ENCODE results near the gene IRAK3.
A peak's percentile ranks its signal among the peaks of the same experiment; 100 is the strongest.

The IRAK3 gene, protein sequence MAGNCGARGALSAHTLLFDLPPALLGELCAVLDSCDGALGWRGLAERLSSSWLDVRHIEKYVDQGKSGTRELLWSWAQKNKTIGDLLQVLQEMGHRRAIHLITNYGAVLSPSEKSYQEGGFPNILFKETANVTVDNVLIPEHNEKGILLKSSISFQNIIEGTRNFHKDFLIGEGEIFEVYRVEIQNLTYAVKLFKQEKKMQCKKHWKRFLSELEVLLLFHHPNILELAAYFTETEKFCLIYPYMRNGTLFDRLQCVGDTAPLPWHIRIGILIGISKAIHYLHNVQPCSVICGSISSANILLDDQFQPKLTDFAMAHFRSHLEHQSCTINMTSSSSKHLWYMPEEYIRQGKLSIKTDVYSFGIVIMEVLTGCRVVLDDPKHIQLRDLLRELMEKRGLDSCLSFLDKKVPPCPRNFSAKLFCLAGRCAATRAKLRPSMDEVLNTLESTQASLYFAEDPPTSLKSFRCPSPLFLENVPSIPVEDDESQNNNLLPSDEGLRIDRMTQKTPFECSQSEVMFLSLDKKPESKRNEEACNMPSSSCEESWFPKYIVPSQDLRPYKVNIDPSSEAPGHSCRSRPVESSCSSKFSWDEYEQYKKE

DNA sequence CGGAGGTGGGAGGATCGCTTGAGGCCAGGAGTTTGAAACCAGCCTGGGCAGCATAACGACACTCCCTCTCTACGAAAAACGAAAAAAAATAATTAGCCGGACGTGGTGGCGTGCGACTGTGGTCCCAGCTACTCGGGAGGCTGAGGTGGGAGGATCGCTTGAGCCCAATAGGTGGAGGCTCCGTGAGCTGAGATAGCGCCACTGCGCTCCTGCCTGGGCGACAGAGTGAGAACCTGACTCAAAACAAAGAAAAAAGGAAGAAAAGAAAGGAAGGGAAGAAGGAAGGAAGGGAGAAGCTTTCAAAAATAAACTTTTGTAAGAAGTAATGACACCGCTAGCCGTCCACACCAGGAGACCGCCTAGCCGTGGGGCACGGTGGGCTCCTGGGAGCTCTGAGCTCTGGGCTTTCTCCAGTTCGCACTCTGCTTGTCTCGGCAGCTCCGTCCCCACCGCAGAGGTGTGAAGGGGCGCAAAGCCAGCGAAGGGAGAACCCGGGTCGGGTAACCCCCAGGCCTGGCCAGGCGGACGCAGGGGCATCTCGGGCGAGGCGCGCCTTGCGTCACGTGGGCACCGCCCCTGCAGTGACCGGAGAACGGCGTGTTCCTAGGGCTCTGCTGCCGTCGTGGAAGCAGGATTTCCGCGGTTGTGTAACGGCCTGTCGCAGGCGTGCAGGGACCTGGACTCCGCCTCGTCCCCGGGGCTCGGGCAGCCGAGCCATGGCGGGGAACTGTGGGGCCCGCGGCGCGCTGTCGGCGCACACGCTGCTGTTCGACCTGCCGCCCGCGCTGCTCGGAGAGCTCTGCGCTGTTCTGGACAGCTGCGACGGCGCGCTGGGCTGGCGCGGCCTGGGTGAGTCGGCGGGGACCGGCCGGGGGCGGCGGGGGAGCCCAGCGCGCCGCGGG, at the start of gene IRAK3:
TSS of gene IRAK3 (plus strand) at position 631 of the 902 bp plus-strand sequence. CDS start at position 717, 86 bp downstream.
- DNase-seq, result peak; percentile 53

DNA sequence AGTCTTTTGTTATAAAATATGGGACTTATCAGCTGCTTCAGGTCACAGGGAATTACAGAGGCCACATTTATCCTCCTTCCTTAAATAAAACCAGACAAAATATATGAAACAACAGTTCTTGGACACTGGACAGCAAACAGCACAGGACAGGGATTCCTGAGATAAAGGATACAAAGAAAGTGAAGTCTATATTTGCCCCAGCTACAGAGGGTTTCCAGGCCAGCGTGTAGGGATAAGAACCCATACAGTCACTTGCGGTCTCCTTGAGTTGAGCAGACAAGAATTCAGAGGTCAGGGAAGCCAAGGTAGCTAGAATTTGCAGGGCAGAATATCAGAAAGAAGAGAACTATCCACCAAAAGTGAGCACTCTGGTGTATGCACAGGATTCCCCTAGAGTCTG, 49.7 kb upstream of the IRAK3 start:
- no peak for DNase-seq

DNA sequence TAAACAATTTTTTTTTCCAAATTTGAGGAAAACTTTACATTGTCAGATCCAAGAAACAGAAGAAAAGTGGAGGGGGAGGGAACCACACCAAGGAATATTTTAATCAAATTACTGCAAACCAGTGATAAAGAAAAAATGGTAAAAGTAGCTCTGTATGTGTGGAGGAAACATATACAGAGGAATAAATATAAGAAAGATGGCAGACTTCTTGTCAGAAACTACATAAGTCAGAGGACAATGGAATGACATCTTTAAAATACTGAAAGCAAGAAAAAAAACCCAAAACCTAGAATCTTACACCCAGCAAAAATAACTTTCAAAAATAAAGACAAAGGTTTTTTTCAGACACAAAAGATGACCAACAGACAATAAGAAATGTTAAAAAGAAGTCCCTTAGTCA, 48.3 kb upstream of the IRAK3 start:
- DNase-seq, result no peak

DNA sequence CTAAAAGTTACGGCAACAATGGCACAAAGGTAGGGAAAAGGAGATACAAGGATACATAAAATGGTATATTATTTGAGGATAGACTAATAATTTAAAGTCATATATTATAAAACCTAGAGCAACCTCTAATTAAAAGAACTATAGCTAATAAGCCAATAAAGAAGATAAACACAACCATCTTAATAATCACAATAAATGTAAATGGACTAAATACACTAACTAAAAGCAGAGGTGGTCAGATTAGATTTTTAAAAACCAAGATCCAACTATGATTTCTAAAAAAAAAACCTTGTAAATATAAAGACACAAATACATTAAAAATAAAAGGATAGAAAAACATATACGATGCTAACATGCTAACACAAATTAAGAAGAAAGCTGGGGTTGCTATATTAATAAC, 47.7 kb upstream of the IRAK3 start:
- DNase-seq, result no peak

DNA sequence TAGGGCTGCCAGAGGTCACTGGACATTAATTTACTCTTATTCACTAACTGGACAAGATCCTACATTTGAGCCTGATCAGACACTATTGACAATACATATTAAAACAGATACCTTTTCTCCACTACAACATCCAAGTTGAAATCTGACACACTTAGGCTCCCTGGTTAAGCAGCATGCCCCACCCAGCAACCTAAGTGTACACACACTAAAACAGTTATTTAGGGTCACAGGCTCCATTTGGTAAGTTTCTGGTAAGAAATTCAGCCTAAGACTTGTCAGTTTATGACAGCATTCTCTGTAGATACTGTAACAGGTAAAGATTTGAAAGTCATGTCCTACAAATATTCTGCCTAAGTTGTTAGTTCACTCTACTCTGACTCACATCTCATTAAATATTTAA, 46.2 kb upstream of the IRAK3 start:
- no peak for DNase-seq

DNA sequence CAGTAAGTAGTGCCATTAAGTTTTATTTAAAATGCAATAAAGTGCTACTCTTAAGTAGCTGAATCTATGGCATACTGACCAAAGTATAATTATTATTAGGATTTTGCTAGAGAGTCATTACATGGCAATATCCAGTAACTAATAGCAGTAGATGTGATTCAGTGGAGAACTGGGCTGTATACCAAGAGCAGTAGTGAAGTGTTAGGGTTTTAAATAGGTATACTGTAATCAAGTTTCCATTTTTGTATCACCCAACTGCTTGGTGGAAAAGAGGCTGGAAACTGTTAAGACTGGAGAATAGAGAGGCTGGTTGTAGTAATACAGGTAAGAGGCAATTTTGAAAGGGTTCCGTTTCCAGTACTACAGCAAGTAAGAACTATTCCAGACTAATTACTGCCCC, 45.1 kb upstream of the IRAK3 start:
- DNase-seq, result no peak

DNA sequence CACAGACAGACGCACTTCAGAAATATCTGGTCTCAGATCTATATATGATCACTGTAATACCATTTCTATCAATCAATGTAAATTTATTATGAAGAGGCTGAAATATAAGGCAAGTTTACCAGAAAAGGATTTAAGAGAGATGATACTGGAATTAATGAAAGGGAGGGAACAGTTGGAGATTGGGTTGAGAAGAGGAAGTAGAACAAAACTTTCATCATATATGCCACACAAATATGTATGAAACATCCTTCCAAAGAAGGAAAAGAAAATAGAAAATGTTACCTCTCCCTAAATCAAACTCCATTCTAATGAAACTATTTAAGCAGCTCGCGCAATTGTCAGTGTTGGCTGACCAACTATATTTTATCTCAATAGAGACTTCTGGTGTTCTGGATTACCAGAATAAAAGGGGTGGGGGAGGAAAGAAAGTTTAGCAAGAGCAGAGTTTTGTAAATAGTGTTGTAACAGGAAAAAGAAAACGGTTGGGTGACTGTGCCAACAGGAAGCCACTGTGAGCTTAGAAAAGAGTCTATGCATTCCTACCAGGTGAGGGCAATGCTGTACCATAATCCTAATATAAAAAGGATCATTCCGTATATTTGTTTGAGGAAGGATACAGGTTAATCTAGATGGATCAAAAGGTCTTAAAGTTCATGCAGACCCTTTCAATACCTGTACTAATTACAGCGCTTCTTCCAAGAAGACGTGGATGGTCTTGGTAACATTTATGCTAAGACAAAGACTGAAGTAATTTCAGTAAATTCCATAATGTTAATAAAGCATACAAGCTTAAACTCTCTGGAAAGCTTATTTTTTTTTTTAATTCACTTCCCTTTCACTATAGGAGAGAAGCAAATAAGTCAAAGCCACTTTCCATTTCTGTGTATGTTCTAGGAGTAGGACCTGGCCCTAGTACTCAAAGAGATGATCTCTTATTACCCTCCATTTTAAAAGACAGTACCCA, 43.9 kb upstream of the IRAK3 start:
- peak; percentile 78 for DNase-seq

DNA sequence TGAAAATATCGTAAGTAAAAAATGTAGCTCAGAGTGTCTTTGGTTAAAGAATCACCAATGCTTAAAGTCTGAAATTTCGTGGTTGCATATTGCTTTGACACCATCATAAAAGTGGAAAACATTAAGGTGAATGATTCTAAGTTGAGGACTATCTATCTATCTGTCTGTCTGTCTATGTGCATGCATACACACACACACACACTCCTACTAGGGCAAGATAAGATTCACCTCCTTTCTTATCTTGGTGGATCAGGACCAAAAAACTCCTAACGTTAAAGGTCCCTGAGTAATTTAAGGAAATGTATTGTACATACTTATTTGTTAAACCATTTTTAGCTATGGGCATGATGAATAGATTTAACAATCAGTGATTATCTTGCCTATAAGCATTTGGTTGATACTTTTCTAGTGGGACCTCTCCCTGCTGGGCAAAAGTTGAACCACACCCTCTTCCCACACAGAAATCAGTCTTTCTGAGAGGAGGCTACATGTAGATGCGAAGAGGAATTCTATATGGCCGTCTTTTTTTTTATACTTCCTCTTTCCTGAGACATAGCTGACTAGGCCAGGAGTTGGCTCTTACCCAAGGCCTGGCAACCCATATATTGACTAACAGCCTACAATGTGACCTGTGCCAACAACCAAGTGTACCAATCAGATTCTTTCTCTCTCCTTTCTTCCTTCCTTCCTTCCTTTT, 39.2 kb upstream of the IRAK3 start:
- DNase-seq, result no peak

DNA sequence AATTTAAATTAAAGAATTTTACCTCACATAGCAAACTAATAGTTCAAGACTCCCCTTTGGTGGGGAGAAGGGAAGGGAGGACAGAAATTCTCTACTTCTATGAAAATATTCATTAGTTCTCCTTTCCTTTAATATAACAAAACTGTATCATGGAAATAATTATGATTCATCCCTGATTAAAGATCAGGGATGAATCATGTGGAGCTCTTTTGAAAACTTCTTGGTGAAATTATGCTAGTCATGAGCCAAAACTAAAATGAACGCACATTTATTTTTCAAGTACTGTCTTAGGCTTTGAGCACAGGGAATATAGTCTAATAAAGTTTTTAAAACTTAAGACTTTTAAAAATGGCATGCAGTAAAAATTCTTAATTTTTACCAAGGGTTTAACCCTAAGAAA, 36.3 kb upstream of the IRAK3 start:
- DNase-seq, result no peak

DNA sequence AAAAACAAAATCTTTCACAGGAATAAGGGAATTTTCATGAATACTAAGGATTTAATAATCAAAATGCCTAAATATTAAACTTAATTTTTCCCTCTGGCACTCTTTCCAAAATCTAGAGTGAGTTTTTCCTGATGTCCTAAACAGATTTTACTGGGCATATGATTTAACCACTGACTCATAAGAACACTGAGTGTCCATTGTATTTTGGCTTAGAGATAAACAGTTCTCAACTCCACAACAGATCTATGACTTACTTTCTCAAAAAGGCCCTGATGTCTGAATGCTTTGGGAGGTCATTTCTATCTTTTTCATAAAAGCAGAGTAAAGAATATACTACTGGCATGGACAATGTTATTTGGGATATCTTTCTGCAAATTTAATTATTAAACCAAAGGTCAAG, 34.2 kb upstream of the IRAK3 start:
- no peak for DNase-seq

DNA sequence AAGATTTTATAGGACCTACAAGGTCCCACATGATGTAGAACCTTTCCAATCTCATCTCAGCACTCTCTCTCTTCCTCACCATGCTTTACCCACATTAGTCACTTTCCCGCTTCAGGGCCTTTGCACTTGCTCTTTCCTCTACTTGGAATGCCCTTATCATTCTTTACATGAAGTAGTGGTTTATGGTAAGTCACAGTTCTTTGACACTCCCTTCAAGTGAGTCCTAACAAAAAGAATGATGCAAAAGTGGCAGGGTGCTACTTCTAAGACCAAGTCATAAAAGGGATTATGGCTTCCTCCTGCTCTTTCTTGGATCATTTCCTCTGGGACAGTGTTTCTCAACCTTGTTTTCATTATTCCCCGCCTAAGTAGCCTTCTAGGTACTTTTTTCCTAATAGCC, 32.4 kb upstream of the IRAK3 start:
- DNase-seq, result no peak

DNA sequence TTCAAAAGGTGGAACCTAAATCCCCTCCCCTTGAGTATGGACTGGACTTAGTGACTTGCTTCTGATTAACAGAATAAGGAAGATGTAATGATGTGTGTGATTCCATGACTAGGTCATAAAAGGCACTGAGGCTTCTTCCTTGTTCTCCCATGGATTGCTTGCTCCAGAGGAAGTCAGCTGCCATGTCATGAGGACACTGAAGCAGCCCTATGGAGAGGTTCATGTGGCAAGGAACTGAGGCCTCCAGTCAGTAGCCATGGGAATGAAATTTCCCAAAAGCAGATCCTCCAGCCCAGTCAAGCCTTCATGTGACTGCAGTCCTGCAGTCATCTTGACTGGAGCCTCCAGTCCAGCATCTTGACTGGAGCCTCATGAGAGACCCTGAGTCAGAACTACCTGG, 29.9 kb upstream of the IRAK3 start:
- DNase-seq, result no peak

DNA sequence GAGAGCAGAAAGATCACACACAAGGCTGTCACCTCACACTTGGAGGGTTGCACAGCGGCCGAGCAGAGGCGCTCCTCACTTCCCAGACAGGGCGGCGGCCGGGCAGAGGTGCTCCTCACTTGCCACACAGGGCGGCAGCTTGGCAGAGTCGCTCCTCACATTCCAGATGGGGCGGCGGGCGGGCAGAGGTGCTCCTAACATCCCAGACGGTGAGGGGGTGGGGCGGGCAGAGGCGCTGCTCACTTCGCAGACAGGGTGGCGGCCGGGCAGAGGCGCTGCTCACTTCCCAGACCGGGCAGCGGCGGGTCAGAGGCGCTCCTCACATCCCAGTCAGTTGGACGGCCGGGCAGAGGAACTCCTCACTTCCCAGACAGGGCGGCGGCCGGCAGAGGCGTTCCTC, 28.3 kb upstream of the IRAK3 start:
- DNase-seq, result no peak

DNA sequence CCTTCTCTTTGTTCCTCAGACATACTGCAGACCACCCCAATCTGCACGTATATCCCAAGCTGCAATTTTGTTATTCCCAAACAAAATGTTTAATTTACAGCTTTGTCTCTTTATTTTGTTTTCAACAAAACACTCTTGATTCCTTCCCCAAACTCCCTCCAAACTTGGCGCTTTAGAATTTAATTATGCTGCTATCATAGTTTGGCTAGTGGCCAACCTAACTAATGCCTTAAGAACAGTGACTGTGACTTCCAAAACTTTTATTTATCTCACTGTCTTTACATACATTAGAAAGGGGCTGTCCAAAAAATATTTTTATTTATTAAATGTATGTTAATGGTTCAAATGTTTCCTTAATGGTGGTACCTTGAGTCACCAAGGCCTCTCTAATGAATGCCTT, 26.3 kb upstream of the IRAK3 start:
- no peak for DNase-seq

DNA sequence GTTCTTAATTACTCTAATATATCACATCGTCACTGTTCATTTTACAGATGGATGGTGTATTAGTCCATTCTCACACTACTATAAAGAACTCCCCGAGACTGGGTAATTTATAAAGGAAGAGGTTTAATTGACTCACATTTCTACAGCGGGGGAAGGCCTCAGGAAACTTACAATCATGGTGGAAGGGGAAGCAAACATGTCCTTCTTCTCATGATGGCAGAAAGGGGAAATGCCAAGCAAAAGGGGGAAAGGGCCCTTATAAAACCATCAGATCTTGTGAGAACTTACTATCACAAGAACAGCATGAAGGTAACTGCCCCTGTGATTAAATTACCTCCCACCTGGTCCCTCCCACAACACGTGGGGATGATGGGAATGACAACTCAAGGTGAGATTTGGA, 25.7 kb upstream of the IRAK3 start:
- no peak for DNase-seq

DNA sequence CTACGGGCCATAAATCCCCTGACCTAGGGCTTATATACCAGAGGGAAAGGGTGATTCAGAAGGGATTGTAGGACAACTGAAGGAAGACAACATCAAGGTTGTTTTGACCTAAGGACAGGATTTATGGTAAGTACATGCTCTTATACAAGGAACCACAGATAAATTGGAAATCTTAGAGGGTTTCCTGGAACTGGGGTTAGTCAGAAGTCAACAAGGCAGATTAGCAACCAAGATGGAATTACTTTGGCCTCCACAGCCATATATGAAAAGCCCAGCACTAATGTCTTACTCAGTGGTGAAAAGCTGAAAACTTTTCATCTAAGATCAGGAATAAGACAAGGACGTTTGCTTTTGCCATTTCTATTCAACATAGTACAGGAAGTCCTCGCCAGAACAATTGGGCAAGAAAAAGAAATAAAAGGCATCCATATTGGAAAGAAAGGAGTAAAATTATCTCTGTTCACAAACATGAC, 24.6 kb upstream of the IRAK3 start:
- DNase-seq, result no peak

DNA sequence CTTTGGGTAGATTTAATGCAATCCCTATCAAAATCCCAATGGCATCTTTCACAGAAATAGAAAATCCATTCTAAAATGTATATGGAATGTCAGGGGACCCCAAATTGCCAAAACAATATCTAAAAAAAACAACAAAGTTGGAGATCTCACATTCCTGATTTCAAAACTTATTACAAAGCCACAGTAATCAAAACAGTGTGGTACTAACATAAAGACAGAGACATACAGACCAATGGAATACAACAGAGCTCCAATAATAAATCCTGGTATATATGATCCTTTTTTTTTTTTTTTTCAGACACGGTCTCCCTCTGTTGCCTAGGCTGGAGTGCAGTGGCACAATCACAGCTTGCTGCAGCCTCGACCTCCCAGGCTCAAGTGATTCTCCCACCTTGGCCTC, 23.9 kb upstream of the IRAK3 start:
- DNase-seq, result no peak

DNA sequence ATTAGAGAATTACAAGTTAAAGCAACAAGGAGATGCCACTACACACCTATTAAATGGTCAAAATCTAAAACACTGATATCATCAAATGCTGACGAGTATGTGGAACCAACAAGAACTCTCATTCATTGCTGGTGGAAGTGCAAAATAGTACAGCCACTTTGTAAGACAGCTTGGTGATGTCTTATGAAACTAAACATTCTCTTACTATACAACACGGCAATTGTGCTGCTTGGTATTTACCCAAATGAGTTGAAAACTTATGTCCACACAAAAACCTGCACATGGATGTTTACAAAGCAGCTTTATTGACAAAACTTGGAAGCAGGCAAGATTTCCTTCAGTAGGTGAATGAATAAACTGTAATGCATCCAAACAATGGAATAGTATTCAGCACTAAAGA, 22.5 kb upstream of the IRAK3 start:
- DNase-seq, result no peak

DNA sequence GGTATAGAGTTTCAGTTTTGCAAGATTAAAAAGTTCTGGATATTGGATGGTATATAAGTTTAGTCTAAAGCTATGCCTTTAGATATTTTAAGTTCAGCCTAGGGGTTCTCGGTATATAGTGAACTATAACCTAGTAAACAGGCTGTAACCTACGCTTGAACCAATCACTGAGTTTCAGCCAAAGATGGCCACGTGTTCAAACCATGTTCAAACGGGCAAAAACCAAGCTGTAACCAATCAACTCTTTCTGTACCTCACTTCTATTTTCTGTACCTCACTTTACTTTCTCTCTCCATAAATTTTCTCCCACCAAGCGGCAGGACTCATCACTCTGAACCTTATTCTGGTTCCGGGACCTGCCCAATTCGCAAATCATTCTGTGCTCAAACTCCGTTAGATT, 20.6 kb upstream of the IRAK3 start:
- no peak for DNase-seq

DNA sequence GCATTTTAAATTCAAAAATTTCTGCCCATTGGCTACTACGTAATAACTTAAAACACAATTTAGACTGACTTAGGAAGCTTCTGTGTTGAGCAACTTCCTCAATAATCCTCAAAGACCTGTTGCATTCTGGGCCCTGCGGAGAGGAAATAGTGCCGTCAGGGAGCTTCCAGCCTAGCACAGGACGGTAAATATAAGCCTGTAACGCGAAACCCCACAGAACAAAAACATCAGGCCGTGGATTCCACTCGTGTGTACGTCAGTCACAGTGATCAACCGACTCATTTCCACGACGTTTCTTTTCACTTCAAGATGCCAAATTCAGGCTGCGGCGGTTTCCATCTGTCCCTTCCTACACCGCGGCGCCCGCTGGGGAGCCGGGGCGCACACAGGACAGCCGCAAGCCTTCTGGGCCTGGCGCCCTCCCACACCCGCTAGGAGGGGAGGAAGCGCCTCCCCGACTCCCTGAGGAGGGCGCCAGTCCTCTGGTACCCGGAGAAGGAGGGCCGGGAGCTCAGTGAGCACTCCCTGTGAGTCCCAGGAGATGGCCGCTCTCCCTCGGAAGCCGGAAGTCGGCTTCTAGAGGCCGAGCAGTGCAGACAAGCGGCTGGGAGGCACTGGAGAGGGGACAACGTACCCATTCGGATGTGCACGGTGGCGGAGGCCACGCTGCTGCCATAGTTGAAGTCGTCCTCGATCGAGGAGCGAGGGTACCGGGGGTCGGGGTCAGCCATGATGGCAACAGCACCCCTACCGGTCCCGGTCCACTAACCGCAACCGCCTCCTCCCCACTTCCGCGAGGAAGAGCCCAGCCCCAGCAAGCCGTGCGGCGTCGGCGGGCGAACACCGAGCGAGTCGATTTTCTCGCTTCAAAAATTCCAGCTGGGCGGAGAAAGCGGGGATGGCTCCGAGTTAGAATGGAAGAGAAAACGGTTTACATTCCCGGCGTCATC, 19.5 kb upstream of the IRAK3 start, which contains the start of gene TMBIM4:
TSS of gene TMBIM4 (minus strand) at position 776 of the 950 bp plus-strand sequence. CDS start at position 731, 45 bp downstream.
- peak; percentile 92 for DNase-seq
